HEK293 (cell line): ENCODE measurements around the gene GOLT1B.

Experiments used
- CTCF ChIA-PET: fragments of 350-600 bp; formaldehyde crosslinking; extraction: SDS; loops from one replicate; lab custom pipeline; 2021; ENCODE audit warnings: antibody characterized with exemption; lab: Yijun Ruan, JAX
- POLR2A ChIA-PET: fragments of 300-600 bp; formaldehyde crosslinking; extraction: SDS; loops from one replicate; lab custom pipeline; 2020; ENCODE audit warnings: antibody characterized with exemption, inconsistent platforms; lab: Yijun Ruan, JAX
- H3K27ac ChIP-seq: fragments of 200-500 bp; sonication (Bioruptor generic); 2 replicates; pipeline ENCODE4 v1.5.1; 2014; ENCODE audit warnings: low read depth, low read length, control low read depth, inconsistent platforms; ENCODE audit errors: extremely low read depth
- H3K36me3 ChIP-seq, 2 experiments: fragments of 200-500 bp in 1 of 2; sonication (Bioruptor generic) in 1 of 2; 1 replicate in 1 of 2; 2 replicates in 1 of 2; pipeline ENCODE4 v1.5.1; 2014 to 2017; ENCODE audit warnings: inconsistent platforms in 2 of 2, low read length in 2 of 2; ENCODE audit not compliant: control insufficient read depth in 2 of 2, insufficient read depth in 1 of 2
- H3K4me1 ChIP-seq: fragments of 200-500 bp; sonication (Bioruptor generic); 2 replicates; pipeline ENCODE4 v1.5.1; 2014; ENCODE audit warnings: mild to moderate bottlenecking, low read length, inconsistent platforms; ENCODE audit not compliant: control insufficient read depth, insufficient read depth
- H3K4me3 ChIP-seq: 2 replicates; pipeline ENCODE4 v1.5.1; 2011; ENCODE audit warnings: low read depth, mild to moderate bottlenecking, control low read depth, low read length, moderate library complexity
- H3K9me3 ChIP-seq: fragments of 200-500 bp; sonication (Bioruptor generic); 2 replicates; pipeline ENCODE4 v1.5.1; 2014; ENCODE audit warnings: low read depth, low read length, inconsistent platforms; ENCODE audit not compliant: control insufficient read depth, insufficient read depth
- ELK4 ChIP-seq: IDR thresholded peaks from 2 replicates; pipeline ENCODE4 v1.6.1; 2011; ENCODE audit warnings: mild to moderate bottlenecking, low read depth, low read length, borderline replicate concordance
- KLF7 ChIP-seq: fragments of 450-650 bp; formaldehyde crosslinking; IDR thresholded peaks from 2 replicates; pipeline ENCODE4 v1.5.1; 2016; ENCODE audit warnings: missing biosample characterization, missing genetic modification characterization, borderline replicate concordance
- KLF9 ChIP-seq: fragments of 450-650 bp; formaldehyde crosslinking; IDR thresholded peaks from 2 replicates; pipeline ENCODE4 v1.5.1; 2016; ENCODE audit warnings: missing biosample characterization, missing genetic modification characterization, low read depth
- PRDM6 ChIP-seq: fragments of 450-650 bp; formaldehyde crosslinking; IDR thresholded peaks from 2 replicates; pipeline ENCODE4 v1.5.1; 2017; ENCODE audit warnings: missing biosample characterization, missing genetic modification characterization
- SCRT1 ChIP-seq: fragments of 450-650 bp; formaldehyde crosslinking; IDR thresholded peaks from 2 replicates; pipeline ENCODE4 v1.5.1; 2016; ENCODE audit warnings: missing biosample characterization, missing genetic modification characterization, borderline replicate concordance
- SCRT2 ChIP-seq: fragments of 450-650 bp; formaldehyde crosslinking; IDR thresholded peaks from 2 replicates; pipeline ENCODE4 v1.5.1; 2016; ENCODE audit warnings: missing biosample characterization, missing genetic modification characterization
- ZFP37 ChIP-seq: fragments of 450-650 bp; formaldehyde crosslinking; IDR thresholded peaks from 2 replicates; pipeline ENCODE4 v1.5.1; 2016; ENCODE audit warnings: missing biosample characterization, missing genetic modification characterization
- ZNF214 ChIP-seq: fragments of 450-650 bp; formaldehyde crosslinking; IDR thresholded peaks from 2 replicates; pipeline ENCODE4 v1.5.1; 2017; ENCODE audit warnings: missing biosample characterization, mild to moderate bottlenecking, missing genetic modification characterization, borderline replicate concordance
- ZNF223 ChIP-seq: fragments of 450-650 bp; formaldehyde crosslinking; IDR thresholded peaks from 2 replicates; pipeline ENCODE4 v1.5.1; 2016; ENCODE audit warnings: missing biosample characterization, missing genetic modification characterization
- ZNF23 ChIP-seq: fragments of 450-650 bp; formaldehyde crosslinking; IDR thresholded peaks from 2 replicates; pipeline ENCODE4 v1.5.1; 2016; ENCODE audit warnings: missing biosample characterization, missing genetic modification characterization, borderline replicate concordance
- ZNF354C ChIP-seq: fragments of 450-650 bp; formaldehyde crosslinking; IDR thresholded peaks from 2 replicates; pipeline ENCODE4 v1.5.1; 2016; ENCODE audit warnings: missing biosample characterization, missing genetic modification characterization, low read depth, borderline replicate concordance
- ZNF426 ChIP-seq: fragments of 450-650 bp; formaldehyde crosslinking; IDR thresholded peaks from 2 replicates; pipeline ENCODE4 v1.5.1; 2017; ENCODE audit warnings: missing biosample characterization, missing genetic modification characterization, mild to moderate bottlenecking, inconsistent platforms, moderate library complexity
- ZNF521 ChIP-seq: fragments of 450-650 bp; formaldehyde crosslinking; IDR thresholded peaks from 2 replicates; pipeline ENCODE4 v1.5.1; 2017; ENCODE audit warnings: missing biosample characterization, mild to moderate bottlenecking, missing genetic modification characterization
- ZNF548 ChIP-seq: fragments of 450-650 bp; formaldehyde crosslinking; IDR thresholded peaks from 2 replicates; pipeline ENCODE4 v1.5.1; 2016; ENCODE audit warnings: missing biosample characterization, missing genetic modification characterization
- ZNF645 ChIP-seq: fragments of 450-650 bp; formaldehyde crosslinking; IDR thresholded peaks from 2 replicates; pipeline ENCODE4; 2016; ENCODE audit warnings: missing biosample characterization, missing genetic modification characterization
- ZNF707 ChIP-seq: fragments of 450-650 bp; formaldehyde crosslinking; IDR thresholded peaks from 2 replicates; pipeline ENCODE4 v1.5.1; 2016; ENCODE audit warnings: missing biosample characterization, missing genetic modification characterization
- ZNF768 ChIP-seq: fragments of 450-650 bp; formaldehyde crosslinking; IDR thresholded peaks from 2 replicates; pipeline ENCODE4 v1.5.1; 2018; ENCODE audit warnings: missing biosample characterization, mild to moderate bottlenecking, missing genetic modification characterization
- ZNF776 ChIP-seq: fragments of 450-650 bp; formaldehyde crosslinking; IDR thresholded peaks from 2 replicates; pipeline ENCODE4 v1.5.0; 2017; ENCODE audit warnings: missing biosample characterization, missing genetic modification characterization, borderline replicate concordance
- TF ChIP-seq, protein P1 (sequence below): fragments of 450-650 bp; formaldehyde crosslinking; IDR thresholded peaks from 2 replicates; pipeline ENCODE4 v1.5.1; 2017; ENCODE audit warnings: missing biosample characterization, mild to moderate bottlenecking, missing genetic modification characterization, moderate library complexity

The GOLT1B gene

DNA sequence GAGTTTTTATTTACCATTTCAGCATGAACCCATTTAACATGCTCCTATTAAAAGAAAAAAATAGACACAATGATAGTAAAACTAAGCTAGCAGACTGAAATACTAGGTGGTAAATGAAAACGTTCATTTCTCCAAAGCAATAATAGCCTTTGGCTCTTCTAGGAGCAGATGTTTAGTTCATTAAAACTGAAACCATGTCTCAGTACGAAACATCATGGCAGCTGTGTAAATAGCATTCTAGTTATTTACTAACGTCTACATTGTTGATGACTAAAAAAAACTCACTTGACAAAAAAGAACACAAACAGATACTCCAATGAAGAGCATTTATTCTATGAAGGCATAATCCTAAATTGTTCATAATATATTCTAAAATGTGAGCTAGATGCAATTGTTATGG, 18.1 kb upstream of the GOLT1B start:
- CTCF ChIA-PET: interaction anchor here (0.6 kb wide), 1 partner anchor 1152 kb away, joined by 3 read pairs; no protein-coding TSS in a partner anchor
- no peak for TF ChIP-seq PRDM6 (tag by site-specific recombination)
- TF ChIP-seq ZNF214 (tag by site-specific recombination): no peak
- TF ChIP-seq, all 188 proteins: peak for 0
- no peaks in the 10 kb centered on the region for H3K9me3 ChIP-seq
- POLR2A ChIA-PET: no interaction called here
- no peak overlapping the region for H3K27ac ChIP-seq
- H3K4me3 ChIP-seq: no peak overlapping the region
- no peaks in the 10 kb centered on the region for H3K4me1 ChIP-seq
- H3K36me3 ChIP-seq: peaks cover 34 to 51% of the 10 kb centered on the region in 2 experiments

GRCh38 chr12:21485998-21486397, 15.6 kb upstream of the GOLT1B start:
- H3K9me3 ChIP-seq: no peaks in the 10 kb centered on the region
- H3K36me3 ChIP-seq: peaks cover 20 to 53% of the 10 kb centered on the region in 2 experiments
- POLR2A ChIA-PET: no interaction called here
- H3K27ac ChIP-seq: no peak overlapping the region
- H3K4me1 ChIP-seq: no peaks in the 10 kb centered on the region
- TF ChIP-seq KLF9 (no peak), ZNF768 (tag by site-specific recombination) (no peak), ZNF707 (tag by site-specific recombination) (no peak), ZNF23 (tag by site-specific recombination) (no peak), ZNF354C (tag by site-specific recombination) (no peak), ZNF521 (tag by site-specific recombination) (no peak), ZNF548 (tag by site-specific recombination) (no peak), KLF7 (tag by site-specific recombination) (no peak), ZNF776 (no peak), ELK4 (no peak), ZNF645 (tag by site-specific recombination) (no peak), ZFP37 (tag by site-specific recombination) (no peak), ZNF426 (tag by site-specific recombination) (no peak)
- TF ChIP-seq, protein P1, sequence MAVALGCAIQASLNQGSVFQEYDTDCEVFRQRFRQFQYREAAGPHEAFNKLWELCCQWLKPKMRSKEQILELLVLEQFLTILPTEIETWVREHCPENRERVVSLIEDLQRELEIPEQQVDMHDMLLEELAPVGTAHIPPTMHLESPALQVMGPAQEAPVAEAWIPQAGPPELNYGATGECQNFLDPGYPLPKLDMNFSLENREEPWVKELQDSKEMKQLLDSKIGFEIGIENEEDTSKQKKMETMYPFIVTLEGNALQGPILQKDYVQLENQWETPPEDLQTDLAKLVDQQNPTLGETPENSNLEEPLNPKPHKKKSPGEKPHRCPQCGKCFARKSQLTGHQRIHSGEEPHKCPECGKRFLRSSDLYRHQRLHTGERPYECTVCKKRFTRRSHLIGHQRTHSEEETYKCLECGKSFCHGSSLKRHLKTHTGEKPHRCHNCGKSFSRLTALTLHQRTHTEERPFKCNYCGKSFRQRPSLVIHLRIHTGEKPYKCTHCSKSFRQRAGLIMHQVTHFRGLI (tag by site-specific recombination): no peak
- no peak overlapping the region for H3K4me3 ChIP-seq
- CTCF ChIA-PET: no interaction called here

DNA sequence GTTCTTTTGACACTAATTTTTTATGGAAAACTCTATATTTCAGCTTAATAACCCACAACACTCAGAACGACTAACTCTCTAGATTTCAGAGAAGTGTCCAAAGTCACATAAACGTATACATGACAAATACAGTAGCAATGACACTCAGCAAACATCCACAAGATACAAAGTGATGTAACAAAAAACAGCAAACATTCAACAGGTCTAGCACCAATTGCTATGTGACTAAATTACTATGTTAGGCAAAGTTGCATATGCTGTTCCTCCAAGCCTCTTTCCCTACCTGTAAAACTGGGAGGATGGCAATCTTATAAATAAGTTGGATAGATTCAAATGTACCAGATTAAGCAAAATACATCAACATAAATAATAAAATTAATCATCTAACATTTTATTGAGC, 1.8 kb upstream of the GOLT1B start:
- TF ChIP-seq ZNF645 (tag by site-specific recombination): no peak
- peak; percentile 97 for TF ChIP-seq SCRT2 (tag by site-specific recombination)
- peak; percentile 97 for TF ChIP-seq SCRT1 (tag by site-specific recombination)
- no peak for TF ChIP-seq ZNF214 (tag by site-specific recombination)
- no peak for TF ChIP-seq ZNF223 (tag by site-specific recombination)
- peaks cover 8 to 42% of the 10 kb centered on the region in 2 experiments; a peak in 2 of 3 replicates for H3K36me3 ChIP-seq
- ChIA-PET CTCF (no interaction called here), POLR2A (no interaction called here)
- no peak overlapping the region for H3K27ac ChIP-seq
- H3K9me3 ChIP-seq: no peaks in the 10 kb centered on the region
- no peak overlapping the region for H3K4me3 ChIP-seq
- H3K4me1 ChIP-seq: peaks cover 11% of the 10 kb centered on the region
